ENCODE measurements around the gene DIAPH3. TPM values are rescaled to one million over a fixed set of nuclear protein-coding genes. Genes with fewer than 3 reads are reported as not detected.

Gene DIAPH3
- total and polyA plus RNA-seq, 2 of the 8 experiments (the other 6 are each of a cell fraction or from before 2014, with no cell fraction given) = 8.0 to 30.8 TPM

DNA sequence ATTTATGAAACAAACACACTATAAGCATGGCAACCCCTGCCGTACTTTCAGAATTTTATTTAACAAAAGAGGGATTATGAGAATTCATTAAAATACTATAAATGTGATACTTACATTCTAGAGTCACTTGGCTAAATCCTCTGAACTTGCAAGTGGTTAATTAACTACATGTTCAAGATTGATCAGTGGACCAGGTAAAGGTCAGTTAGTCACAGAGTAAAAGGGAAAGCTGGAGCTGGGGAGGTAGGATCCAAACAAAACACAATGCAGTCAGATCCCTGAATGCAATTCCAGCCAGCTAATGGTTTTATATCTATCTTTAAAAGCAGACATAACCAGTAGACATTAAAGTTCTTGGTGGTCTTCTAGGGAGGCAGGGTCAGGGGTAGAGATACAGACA lies 270.5 kb downstream of the DIAPH3 start:
- no peak overlapping the region for H4K8ac ChIP-seq (ENCODE audit: extremely low read depth, insufficient read depth, low read length)
- TF ChIP-seq HDAC6 (IDR thresholded peaks at IDR 0.05; ENCODE audit: low read depth, low read length) (no peak), SIRT6 (IDR thresholded peaks at IDR 0.05; ENCODE audit: low read length) (no peak), TCF12 (IDR thresholded peaks at IDR 0.05; ENCODE audit: low read depth, low read length) (no peak), ASH2L (IDR thresholded peaks at IDR 0.05; ENCODE audit: low read length) (no peak), JUN (IDR thresholded peaks at IDR 0.05; ENCODE audit: low read depth, low read length) (no peak), YY1 (IDR thresholded peaks at IDR 0.05; ENCODE audit: low read depth, low read length) (no peak), BCL11A (IDR thresholded peaks at IDR 0.05; ENCODE audit: low read depth in 2 of 2, low read length in 2 of 2) (no peak), TEAD4 (IDR thresholded peaks at IDR 0.05; ENCODE audit: low read depth, low read length) (no peak), EGR1 (IDR thresholded peaks at IDR 0.05; ENCODE audit: borderline replicate concordance, low read depth, low read length) (no peak), TAF7 (optimal IDR thresholded peaks at IDR 0.05; ENCODE audit: borderline replicate concordance, low read depth, low read length) (no peak), CHD1 (IDR thresholded peaks at IDR 0.05; ENCODE audit: low read depth, low read length) (no peak), JUND (IDR thresholded peaks at IDR 0.05; ENCODE audit: low read length) (no peak), NANOG (IDR thresholded peaks at IDR 0.05; ENCODE audit: insufficient read depth, low read depth, low read length, poor library complexity, severe bottlenecking) (no peak), MAFK (IDR thresholded peaks at IDR 0.05; ENCODE audit: low read depth, low read length) (no peak)
- TF ChIP-seq, protein P1, sequence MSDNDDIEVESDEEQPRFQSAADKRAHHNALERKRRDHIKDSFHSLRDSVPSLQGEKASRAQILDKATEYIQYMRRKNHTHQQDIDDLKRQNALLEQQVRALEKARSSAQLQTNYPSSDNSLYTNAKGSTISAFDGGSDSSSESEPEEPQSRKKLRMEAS (IDR thresholded peaks at IDR 0.05) = no peak
- TF ChIP-seq, protein P2, sequence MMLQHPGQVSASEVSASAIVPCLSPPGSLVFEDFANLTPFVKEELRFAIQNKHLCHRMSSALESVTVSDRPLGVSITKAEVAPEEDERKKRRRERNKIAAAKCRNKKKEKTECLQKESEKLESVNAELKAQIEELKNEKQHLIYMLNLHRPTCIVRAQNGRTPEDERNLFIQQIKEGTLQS (IDR thresholded peaks at IDR 0.05; ENCODE audit: insufficient read depth, low read depth, low read length) = no peak
- no peak overlapping the region for H2BK5ac ChIP-seq (ENCODE audit: low read depth, low read length)
- H3K27ac ChIP-seq (ENCODE audit: low read depth, low read length) = no peak overlapping the region
- peaks cover 0 to 2% (median 0%) of the 10 kb centered on the region in 4 experiments; a peak in 1 of 7 replicates for H3K4me1 ChIP-seq (replicated peaks in 1 of 4; ENCODE audit: control insufficient read depth in 3 of 4, insufficient read depth in 4 of 4, low read length in 3 of 4)
- ChIA-PET CTCF (ENCODE audit: partially characterized antibody) (no interaction called here), POLR2A (ENCODE audit: partially characterized antibody) (no interaction called here)
- no peak overlapping the region for H4K91ac ChIP-seq (replicated peaks; ENCODE audit: insufficient read length, low read length)
- no peaks in the 10 kb centered on the region for H3K79me1 ChIP-seq (ENCODE audit: low read depth, low read length)
- H2BK120ac ChIP-seq (replicated peaks; ENCODE audit: low read depth, low read length) = no peak overlapping the region
- no peak overlapping the region for H2BK20ac ChIP-seq (ENCODE audit: low read length)
- no peak overlapping the region for H3K18ac ChIP-seq (ENCODE audit: extremely low read depth, low read length)
- DNase-seq (ENCODE audit: low read depth in 1 of 2, low spot score in 2 of 2) (no peak), FAIRE-seq (no peak)
- H3K9ac ChIP-seq (replicated peaks in 1 of 4; ENCODE audit: extremely low read depth in 1 of 4, low read depth in 3 of 4, low read length in 3 of 4) = no peak overlapping the region
- no peak overlapping the region for H2AK5ac ChIP-seq (ENCODE audit: low read depth, low read length)
- H3K4me3 ChIP-seq (ENCODE audit: extremely low read depth in 1 of 4, insufficient read depth in 2 of 4, low read depth in 3 of 4, low read length in 4 of 4) = no peak overlapping the region
- no peak overlapping the region for H3K23ac ChIP-seq (ENCODE audit: insufficient read length)
- no peaks in the 10 kb centered on the region for H3K27me3 ChIP-seq (replicated peaks in 1 of 4; ENCODE audit: control insufficient read depth in 3 of 4, extremely low read depth in 1 of 4, insufficient read depth in 3 of 4, low read length in 3 of 4)
- H3K4me2 ChIP-seq (ENCODE audit: insufficient read depth in 1 of 2, low read depth in 2 of 2, low read length in 2 of 2) = no peak overlapping the region
- no peaks in the 10 kb centered on the region for H4K20me1 ChIP-seq (replicated peaks in 1 of 2; ENCODE audit: control insufficient read depth in 1 of 2, insufficient read depth in 2 of 2, low read length in 2 of 2)
- H3K4ac ChIP-seq (replicated peaks; ENCODE audit: insufficient read length, low read depth, low read length) = no peak overlapping the region
- no peaks in the 10 kb centered on the region for H3K79me2 ChIP-seq (ENCODE audit: control insufficient read depth in 1 of 2, insufficient read depth in 2 of 2, low read length in 2 of 2)
- H3K23me2 ChIP-seq (ENCODE audit: low read depth, low read length) = no peaks in the 10 kb centered on the region
- no peak overlapping the region for H2BK12ac ChIP-seq (ENCODE audit: low read depth, low read length)
- no peaks in the 10 kb centered on the region for H3K9me3 ChIP-seq (ENCODE audit: insufficient read depth in 2 of 2, low read depth in 1 of 2, low read length in 1 of 2)
- H3K56ac ChIP-seq (replicated peaks; ENCODE audit: insufficient read length, low read depth, low read length) = no peak overlapping the region
- no peak overlapping the region for H4K5ac ChIP-seq (ENCODE audit: insufficient read length, low read depth, low read length)
- no peaks in the 10 kb centered on the region for H3K36me3 ChIP-seq (ENCODE audit: control insufficient read depth in 2 of 4, insufficient read depth in 4 of 4, low read length in 3 of 4)
- WGBS, 2 experiments (ENCODE audit: extremely low coverage in 1 of 2, insufficient coverage in 1 of 2, insufficient read length in 1 of 2, insufficient replicate concordance in 2 of 2, low coverage in 1 of 2, low lambda C conversion rate in 2 of 2, missing lambda C conversion rate in 1 of 2) = 96% methylated on average over 1 of the region's 1 CpG; no CpG with 5 or more reads in 1 of the 2 experiments
- no peak overlapping the region for H2BK15ac ChIP-seq (ENCODE audit: low read length)
- H3K14ac ChIP-seq (ENCODE audit: insufficient read length) = no peak overlapping the region
- H2AFZ ChIP-seq (ENCODE audit: low read length) = no peak overlapping the region

All from H1 (cell line).